Fibroblast of skin of abdomen (primary cell): ENCODE results near the gene ANKLE2.

Source experiments
- DNase-seq: peaks from one replicate; pipeline ENCODE4 v3.0.0-alpha.2; 2013

ANKLE2 gene

DNA sequence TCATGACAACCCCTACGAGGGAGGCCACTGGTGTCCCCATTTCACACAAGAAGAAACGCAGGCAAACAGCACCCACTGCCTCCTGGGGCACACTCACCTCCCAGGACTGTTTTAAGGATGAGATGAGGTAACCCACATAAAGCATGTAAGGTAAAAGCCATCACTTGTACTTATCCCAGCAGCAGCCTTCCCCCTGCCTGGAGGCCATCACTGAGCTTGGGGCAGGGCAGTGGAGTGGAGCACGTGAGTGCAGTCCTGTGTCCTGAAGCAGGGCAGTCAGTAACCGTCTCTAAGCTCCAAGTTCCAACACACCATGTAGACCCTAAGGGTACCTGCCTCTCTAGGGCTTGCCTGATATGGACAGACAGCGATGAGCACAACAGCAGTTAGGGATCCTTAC, 76.2 kb downstream of the ANKLE2 start:
- DNase-seq = no peak

DNA sequence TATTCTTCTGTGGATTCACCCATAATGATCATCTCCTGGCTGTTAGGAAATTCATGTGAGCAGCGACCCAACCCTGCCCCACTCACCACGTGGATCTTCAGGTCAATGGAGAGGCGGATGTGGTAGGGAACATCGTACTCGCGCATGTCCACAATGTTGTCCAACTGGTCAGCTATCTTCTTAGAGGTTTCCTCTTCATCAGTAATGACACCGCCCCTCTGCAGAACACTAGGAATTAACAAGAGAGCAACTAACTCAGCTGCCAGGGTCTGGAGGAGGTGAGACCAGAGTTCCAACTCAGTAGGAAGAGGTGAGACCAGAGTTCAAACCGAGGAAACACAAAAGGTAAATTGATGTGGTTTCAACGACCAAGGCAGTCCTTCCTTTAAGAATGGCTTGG, 84.1 kb downstream of the ANKLE2 start:
- DNase-seq = no peak

DNA sequence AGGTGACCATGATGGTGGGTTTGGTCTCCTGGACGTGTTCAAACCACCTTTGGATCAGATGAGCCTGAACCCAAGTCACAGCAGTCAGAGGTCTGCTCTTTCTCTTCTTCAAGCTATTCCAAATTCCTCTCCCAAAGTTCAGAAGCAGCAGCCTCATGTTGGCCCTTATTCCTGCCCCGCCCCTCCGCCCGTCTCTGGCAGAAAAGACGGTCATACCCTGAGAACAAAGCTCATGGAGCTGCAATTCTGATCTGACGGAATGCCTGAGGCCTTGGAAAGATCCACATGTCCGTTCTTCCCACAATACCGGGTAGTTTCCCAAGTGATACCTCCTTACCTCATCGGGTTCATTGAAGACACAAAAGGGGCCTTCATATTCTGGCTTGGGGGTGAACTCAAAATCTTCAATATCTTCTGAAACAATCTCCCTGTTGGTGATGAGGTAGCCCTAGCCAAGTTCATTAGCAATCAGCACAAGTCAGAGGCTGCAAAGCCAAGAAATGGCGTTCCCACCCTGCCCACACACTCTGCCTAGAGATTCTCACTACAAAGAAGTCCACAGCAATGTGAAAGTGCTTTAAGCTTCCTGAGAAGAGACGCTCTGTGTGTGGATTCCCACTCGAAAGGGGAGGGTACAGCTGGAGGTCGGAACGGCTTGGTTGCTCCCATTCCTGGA, 85.7 kb downstream of the ANKLE2 start:
- no peak for DNase-seq
